ENCODE measurements around the gene MRPL12.

GRCh38 chr17:81691196-81691595, 12.0 kb upstream of the MRPL12 start:
- TF ChIP-seq EZH2phosphoT487 (IDR thresholded peaks at IDR 0.05; ENCODE audit: unreplicated experiment) (no peak), CTCF (conservative IDR thresholded peaks at IDR 0.05; ENCODE audit: low read depth in 2 of 2) (no peak), POLR2AphosphoS5 (IDR thresholded peaks at IDR 0.05; ENCODE audit: low read depth) (no peak), ZNF331 (CRISPR knock-in tag; IDR thresholded peaks at IDR 0.05; ENCODE audit: low read depth) (no peak), EZH2 (IDR thresholded peaks at IDR 0.05; ENCODE audit: low read depth, unreplicated experiment) (no peak)
- TF ChIP-seq, protein P1, sequence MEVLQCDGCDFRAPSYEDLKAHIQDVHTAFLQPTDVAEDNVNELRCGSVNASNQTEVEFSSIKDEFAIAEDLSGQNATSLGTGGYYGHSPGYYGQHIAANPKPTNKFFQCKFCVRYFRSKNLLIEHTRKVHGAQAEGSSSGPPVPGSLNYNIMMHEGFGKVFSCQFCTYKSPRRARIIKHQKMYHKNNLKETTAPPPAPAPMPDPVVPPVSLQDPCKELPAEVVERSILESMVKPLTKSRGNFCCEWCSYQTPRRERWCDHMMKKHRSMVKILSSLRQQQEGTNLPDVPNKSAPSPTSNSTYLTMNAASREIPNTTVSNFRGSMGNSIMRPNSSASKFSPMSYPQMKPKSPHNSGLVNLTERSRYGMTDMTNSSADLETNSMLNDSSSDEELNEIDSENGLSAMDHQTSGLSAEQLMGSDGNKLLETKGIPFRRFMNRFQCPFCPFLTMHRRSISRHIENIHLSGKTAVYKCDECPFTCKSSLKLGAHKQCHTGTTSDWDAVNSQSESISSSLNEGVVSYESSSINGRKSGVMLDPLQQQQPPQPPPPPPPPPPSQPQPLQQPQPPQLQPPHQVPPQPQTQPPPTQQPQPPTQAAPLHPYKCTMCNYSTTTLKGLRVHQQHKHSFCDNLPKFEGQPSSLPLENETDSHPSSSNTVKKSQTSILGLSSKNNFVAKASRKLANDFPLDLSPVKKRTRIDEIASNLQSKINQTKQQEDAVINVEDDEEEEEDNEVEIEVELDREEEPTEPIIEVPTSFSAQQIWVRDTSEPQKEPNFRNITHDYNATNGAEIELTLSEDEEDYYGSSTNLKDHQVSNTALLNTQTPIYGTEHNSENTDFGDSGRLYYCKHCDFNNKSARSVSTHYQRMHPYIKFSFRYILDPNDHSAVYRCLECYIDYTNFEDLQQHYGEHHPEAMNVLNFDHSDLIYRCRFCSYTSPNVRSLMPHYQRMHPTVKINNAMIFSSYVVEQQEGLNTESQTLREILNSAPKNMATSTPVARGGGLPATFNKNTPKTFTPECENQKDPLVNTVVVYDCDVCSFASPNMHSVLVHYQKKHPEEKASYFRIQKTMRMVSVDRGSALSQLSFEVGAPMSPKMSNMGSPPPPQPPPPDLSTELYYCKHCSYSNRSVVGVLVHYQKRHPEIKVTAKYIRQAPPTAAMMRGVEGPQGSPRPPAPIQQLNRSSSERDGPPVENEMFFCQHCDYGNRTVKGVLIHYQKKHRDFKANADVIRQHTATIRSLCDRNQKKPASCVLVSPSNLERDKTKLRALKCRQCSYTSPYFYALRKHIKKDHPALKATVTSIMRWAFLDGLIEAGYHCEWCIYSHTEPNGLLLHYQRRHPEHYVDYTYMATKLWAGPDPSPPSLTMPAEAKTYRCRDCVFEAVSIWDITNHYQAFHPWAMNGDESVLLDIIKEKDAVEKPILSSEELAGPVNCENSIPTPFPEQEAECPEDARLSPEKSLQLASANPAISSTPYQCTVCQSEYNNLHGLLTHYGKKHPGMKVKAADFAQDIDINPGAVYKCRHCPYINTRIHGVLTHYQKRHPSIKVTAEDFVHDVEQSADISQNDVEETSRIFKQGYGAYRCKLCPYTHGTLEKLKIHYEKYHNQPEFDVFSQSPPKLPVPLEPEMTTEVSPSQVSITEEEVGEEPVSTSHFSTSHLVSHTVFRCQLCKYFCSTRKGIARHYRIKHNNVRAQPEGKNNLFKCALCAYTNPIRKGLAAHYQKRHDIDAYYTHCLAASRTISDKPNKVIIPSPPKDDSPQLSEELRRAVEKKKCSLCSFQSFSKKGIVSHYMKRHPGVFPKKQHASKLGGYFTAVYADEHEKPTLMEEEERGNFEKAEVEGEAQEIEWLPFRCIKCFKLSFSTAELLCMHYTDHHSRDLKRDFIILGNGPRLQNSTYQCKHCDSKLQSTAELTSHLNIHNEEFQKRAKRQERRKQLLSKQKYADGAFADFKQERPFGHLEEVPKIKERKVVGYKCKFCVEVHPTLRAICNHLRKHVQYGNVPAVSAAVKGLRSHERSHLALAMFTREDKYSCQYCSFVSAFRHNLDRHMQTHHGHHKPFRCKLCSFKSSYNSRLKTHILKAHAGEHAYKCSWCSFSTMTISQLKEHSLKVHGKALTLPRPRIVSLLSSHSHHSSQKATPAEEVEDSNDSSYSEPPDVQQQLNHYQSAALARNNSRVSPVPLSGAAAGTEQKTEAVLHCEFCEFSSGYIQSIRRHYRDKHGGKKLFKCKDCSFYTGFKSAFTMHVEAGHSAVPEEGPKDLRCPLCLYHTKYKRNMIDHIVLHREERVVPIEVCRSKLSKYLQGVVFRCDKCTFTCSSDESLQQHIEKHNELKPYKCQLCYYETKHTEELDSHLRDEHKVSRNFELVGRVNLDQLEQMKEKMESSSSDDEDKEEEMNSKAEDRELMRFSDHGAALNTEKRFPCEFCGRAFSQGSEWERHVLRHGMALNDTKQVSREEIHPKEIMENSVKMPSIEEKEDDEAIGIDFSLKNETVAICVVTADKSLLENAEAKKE (CRISPR knock-in tag; IDR thresholded peaks at IDR 0.05) = no peak
- TF ChIP-seq, protein P2, sequence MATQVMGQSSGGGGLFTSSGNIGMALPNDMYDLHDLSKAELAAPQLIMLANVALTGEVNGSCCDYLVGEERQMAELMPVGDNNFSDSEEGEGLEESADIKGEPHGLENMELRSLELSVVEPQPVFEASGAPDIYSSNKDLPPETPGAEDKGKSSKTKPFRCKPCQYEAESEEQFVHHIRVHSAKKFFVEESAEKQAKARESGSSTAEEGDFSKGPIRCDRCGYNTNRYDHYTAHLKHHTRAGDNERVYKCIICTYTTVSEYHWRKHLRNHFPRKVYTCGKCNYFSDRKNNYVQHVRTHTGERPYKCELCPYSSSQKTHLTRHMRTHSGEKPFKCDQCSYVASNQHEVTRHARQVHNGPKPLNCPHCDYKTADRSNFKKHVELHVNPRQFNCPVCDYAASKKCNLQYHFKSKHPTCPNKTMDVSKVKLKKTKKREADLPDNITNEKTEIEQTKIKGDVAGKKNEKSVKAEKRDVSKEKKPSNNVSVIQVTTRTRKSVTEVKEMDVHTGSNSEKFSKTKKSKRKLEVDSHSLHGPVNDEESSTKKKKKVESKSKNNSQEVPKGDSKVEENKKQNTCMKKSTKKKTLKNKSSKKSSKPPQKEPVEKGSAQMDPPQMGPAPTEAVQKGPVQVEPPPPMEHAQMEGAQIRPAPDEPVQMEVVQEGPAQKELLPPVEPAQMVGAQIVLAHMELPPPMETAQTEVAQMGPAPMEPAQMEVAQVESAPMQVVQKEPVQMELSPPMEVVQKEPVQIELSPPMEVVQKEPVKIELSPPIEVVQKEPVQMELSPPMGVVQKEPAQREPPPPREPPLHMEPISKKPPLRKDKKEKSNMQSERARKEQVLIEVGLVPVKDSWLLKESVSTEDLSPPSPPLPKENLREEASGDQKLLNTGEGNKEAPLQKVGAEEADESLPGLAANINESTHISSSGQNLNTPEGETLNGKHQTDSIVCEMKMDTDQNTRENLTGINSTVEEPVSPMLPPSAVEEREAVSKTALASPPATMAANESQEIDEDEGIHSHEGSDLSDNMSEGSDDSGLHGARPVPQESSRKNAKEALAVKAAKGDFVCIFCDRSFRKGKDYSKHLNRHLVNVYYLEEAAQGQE (IDR thresholded peaks at IDR 0.05; ENCODE audit: unreplicated experiment) = no peak

Data from GM23338 (cell line).